CD4-positive, alpha-beta T cell treated with Interleukin-17A for 1 hour (primary cell): ENCODE results near the gene MGARP.
A peak's percentile ranks its signal among the peaks of the same experiment; 100 is the strongest.

Source experiments
- DNase-seq: peaks from one replicate; pipeline ENCODE4 v3.0.0-alpha.2; 2020

MGARP gene

DNA sequence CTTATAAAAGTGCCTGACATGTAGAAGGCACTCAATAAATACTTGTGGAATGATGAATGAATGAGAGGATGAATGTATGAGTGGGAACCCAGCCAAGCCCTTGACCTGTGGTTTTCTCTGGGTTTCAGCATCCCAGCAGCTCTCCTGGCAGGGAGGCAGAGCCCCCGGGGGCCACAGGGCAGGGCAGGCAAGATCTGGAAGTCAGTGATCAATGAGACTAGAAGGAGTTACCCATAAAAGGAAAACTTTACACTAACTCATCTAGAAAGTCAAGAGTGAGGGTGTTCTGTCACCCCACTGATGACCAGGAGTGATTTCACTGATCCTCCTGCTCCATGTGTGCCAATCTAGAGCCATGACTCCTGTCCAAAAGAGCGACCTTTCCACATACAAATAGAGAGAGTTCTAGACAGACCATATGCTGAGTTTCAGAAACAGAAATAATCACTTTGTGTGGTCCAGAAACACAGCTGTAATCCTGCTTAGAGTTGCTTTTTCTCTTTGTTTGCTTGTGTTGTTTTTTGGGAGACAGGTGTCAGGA is 37.4 kb downstream of the MGARP start:
- no peak for DNase-seq

DNA sequence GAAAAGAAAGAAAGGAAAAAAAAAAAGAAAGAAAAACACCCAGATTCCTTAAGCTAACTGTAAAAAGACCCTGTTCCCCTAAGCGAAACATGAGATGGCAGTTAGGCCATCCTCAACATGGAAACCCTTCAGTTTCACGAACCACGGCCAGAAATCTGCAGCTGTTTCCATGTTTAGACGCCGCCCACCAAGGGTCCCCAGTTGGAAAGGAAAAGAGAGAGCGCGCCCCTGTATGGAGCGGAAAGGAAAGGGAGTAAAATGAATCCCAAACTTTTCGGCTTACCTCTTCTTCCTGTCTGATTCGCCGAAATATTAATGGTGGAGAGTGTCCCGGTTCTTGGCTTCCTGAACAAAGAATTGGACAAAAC is 38.3 kb downstream of the MGARP start:
- no peak for DNase-seq

GRCh38 chr4:139241086-139241783 is 38.8 kb downstream of the MGARP start:
- no peak for DNase-seq

GRCh38 chr4:139239127-139239772 is 40.8 kb downstream of the MGARP start:
- DNase-seq: no peak

- no peak for DNase-seq
Observed at GRCh38 chr4:139234253-139234652, 45.8 kb downstream of the MGARP start.

GRCh38 chr4:139229534-139230039 is 50.4 kb downstream of the MGARP start:
- DNase-seq: peak; percentile 68

DNA sequence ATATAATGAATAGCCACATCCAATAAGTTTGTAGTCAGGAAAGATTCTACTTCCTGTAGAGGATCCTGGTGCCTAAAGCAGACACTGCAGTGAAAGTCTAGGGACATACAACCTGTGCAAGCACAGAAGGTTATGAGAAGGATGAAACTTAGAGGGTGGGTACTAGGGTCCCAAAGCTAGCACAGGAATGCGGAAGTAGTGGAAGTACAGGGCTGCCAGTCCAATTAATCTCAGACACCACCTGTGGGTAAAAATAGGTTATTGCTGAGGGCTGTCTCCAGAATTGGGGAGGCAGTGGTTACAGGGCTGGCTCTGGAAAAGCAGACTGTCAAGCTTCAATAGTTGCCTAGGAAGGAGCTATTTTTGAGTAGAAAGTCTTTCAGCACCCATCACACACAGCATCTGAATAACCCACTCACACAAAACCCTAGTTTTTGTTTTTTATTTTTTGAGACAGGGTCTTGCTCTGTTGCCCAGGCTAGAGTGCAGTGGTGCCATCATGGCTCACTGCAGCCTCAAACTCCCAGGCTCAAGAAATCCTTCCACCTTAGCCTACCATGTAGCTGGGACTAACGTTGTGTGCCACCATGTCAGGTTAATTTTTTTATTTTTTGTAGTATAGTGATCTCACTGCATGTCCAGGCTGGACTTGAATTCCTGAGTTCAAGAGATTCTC is 52.2 kb downstream of the MGARP start:
- DNase-seq: peak; percentile 19

- DNase-seq: no peak
Observed at GRCh38 chr4:139223682-139224317, 56.2 kb downstream of the MGARP start.

- no peak for DNase-seq
Observed at GRCh38 chr4:139222215-139222614, 57.8 kb downstream of the MGARP start.

GRCh38 chr4:139221687-139222086 is 58.3 kb downstream of the MGARP start:
- no peak for DNase-seq

GRCh38 chr4:139219450-139220055 is 60.5 kb downstream of the MGARP start:
- no peak for DNase-seq
